ENCODE data around the gene SP3. TPM values are rescaled to one million over a fixed set of nuclear protein-coding genes. Genes with fewer than 3 reads are reported as not detected.

The SP3 gene
- total and polyA plus RNA-seq, 2 of the 8 experiments (the other 6 are each of a cell fraction or from before 2014, with no cell fraction given): 31.0 to 92.1 TPM

GRCh38 chr2:173972636-173973035 is 7.5 kb upstream of the SP3 start:
- no peaks in the 10 kb centered on the region for H3K79me1 ChIP-seq (ENCODE audit: low read depth, low read length)
- H4K20me1 ChIP-seq (replicated peaks in 1 of 2; ENCODE audit: control insufficient read depth in 1 of 2, insufficient read depth in 2 of 2, low read length in 2 of 2): no peaks in the 10 kb centered on the region
- no peak overlapping the region for H3K4me2 ChIP-seq (ENCODE audit: insufficient read depth in 1 of 2, low read depth in 2 of 2, low read length in 2 of 2)
- H2BK5ac ChIP-seq (ENCODE audit: low read depth, low read length): no peak overlapping the region
- no peak overlapping the region for H4K8ac ChIP-seq (ENCODE audit: extremely low read depth, insufficient read depth, low read length)
- no peak overlapping the region for H3K56ac ChIP-seq (replicated peaks; ENCODE audit: insufficient read length, low read depth, low read length)
- no peaks in the 10 kb centered on the region for H3K79me2 ChIP-seq (ENCODE audit: control insufficient read depth in 1 of 2, insufficient read depth in 2 of 2, low read length in 2 of 2)
- no peak overlapping the region for H2BK15ac ChIP-seq (ENCODE audit: low read length)
- no peak overlapping the region for H3K9ac ChIP-seq (replicated peaks in 1 of 4; ENCODE audit: extremely low read depth in 1 of 4, low read depth in 3 of 4, low read length in 3 of 4)
- H3K4ac ChIP-seq (replicated peaks; ENCODE audit: insufficient read length, low read depth, low read length): no peak overlapping the region
- no peaks in the 10 kb centered on the region for H3K23me2 ChIP-seq (ENCODE audit: low read depth, low read length)
- H2BK12ac ChIP-seq (ENCODE audit: low read depth, low read length): 0 out of 2 replicates have a peak overlapping the region, but pooled peaks have one; percentile 27
- no peak overlapping the region for H4K91ac ChIP-seq (replicated peaks; ENCODE audit: insufficient read length, low read length)
- no peaks in the 10 kb centered on the region for H3K9me3 ChIP-seq (ENCODE audit: insufficient read depth in 2 of 2, low read depth in 1 of 2, low read length in 1 of 2)
- WGBS, 2 experiments (ENCODE audit: extremely low coverage in 1 of 2, insufficient coverage in 1 of 2, insufficient read length in 1 of 2, insufficient replicate concordance in 2 of 2, low coverage in 1 of 2, low lambda C conversion rate in 2 of 2, missing lambda C conversion rate in 1 of 2): 93% methylated on average over 3 of the region's 3 CpGs; no CpG with 5 or more reads in 1 of the 2 experiments
- no peak overlapping the region for H3K4me3 ChIP-seq (ENCODE audit: extremely low read depth in 1 of 4, insufficient read depth in 2 of 4, low read depth in 3 of 4, low read length in 4 of 4)
- DNase-seq (ENCODE audit: low read depth in 1 of 2, low spot score in 2 of 2) (no peak), FAIRE-seq (no peak)
- CTCF ChIA-PET (ENCODE audit: partially characterized antibody): no interaction called here
- H3K23ac ChIP-seq (ENCODE audit: insufficient read length): no peak overlapping the region
- H3K18ac ChIP-seq (ENCODE audit: extremely low read depth, low read length): no peak overlapping the region
- no peak overlapping the region for H2AK5ac ChIP-seq (ENCODE audit: low read depth, low read length)
- no peak overlapping the region for H2BK20ac ChIP-seq (ENCODE audit: low read length)
- no peak overlapping the region for H2BK120ac ChIP-seq (replicated peaks; ENCODE audit: low read depth, low read length)
- H3K4me1 ChIP-seq (replicated peaks in 1 of 4; ENCODE audit: control insufficient read depth in 3 of 4, insufficient read depth in 4 of 4, low read length in 3 of 4): peaks cover 0 to 7% (median 3%) of the 10 kb centered on the region in 4 experiments; a peak in 4 of 7 replicates
- H2AFZ ChIP-seq (ENCODE audit: low read length): no peak overlapping the region
- H3K27me3 ChIP-seq (replicated peaks in 1 of 4; ENCODE audit: control insufficient read depth in 3 of 4, extremely low read depth in 1 of 4, insufficient read depth in 3 of 4, low read length in 3 of 4): no peaks in the 10 kb centered on the region
- H4K5ac ChIP-seq (ENCODE audit: insufficient read length, low read depth, low read length): no peak overlapping the region
- POLR2A ChIA-PET (ENCODE audit: partially characterized antibody): no interaction called here
- no peaks in the 10 kb centered on the region for H3K36me3 ChIP-seq (ENCODE audit: control insufficient read depth in 2 of 4, insufficient read depth in 4 of 4, low read length in 3 of 4)
- TF ChIP-seq BACH1 (IDR thresholded peaks at IDR 0.05; ENCODE audit: low read length) (no peak), NANOG (IDR thresholded peaks at IDR 0.05; ENCODE audit: insufficient read depth, low read depth, low read length, poor library complexity, severe bottlenecking) (no peak), JUND (IDR thresholded peaks at IDR 0.05; ENCODE audit: low read length) (no peak), CREB1 (IDR thresholded peaks at IDR 0.05) (no peak), SIRT6 (IDR thresholded peaks at IDR 0.05; ENCODE audit: low read length) (no peak), CHD1 (IDR thresholded peaks at IDR 0.05; ENCODE audit: low read depth, low read length) (no peak), CBX8 (IDR thresholded peaks at IDR 0.05; ENCODE audit: borderline replicate concordance, low read depth, low read length) (no peak), MAX (IDR thresholded peaks at IDR 0.05) (no peak), ASH2L (IDR thresholded peaks at IDR 0.05; ENCODE audit: low read length) (no peak)
- no peak overlapping the region for H3K14ac ChIP-seq (ENCODE audit: insufficient read length)
- H3K27ac ChIP-seq (ENCODE audit: low read depth, low read length): no peak overlapping the region

Measured in H1 (cell line).